HEK293 (cell line): ENCODE results near the gene PLA2G1B.

ENCODE experiments used
- CTCF ChIA-PET: fragments of 350-600 bp; formaldehyde crosslinking; extraction: SDS; loops from one replicate; lab custom pipeline; 2021; ENCODE audit warnings: antibody characterized with exemption; lab: Yijun Ruan, JAX
- POLR2A ChIA-PET: fragments of 300-600 bp; formaldehyde crosslinking; extraction: SDS; loops from one replicate; lab custom pipeline; 2020; ENCODE audit warnings: antibody characterized with exemption, inconsistent platforms; lab: Yijun Ruan, JAX
- H3K27ac ChIP-seq: fragments of 200-500 bp; sonication (Bioruptor generic); 2 replicates; pipeline ENCODE4 v1.5.1; 2014; ENCODE audit warnings: low read depth, low read length, control low read depth, inconsistent platforms; ENCODE audit errors: extremely low read depth
- H3K36me3 ChIP-seq, 2 experiments: fragments of 200-500 bp in 1 of 2; sonication (Bioruptor generic) in 1 of 2; 1 replicate in 1 of 2; 2 replicates in 1 of 2; pipeline ENCODE4 v1.5.1; 2014 to 2017; ENCODE audit warnings: inconsistent platforms in 2 of 2, low read length in 2 of 2; ENCODE audit not compliant: control insufficient read depth in 2 of 2, insufficient read depth in 1 of 2
- H3K4me1 ChIP-seq: fragments of 200-500 bp; sonication (Bioruptor generic); 2 replicates; pipeline ENCODE4 v1.5.1; 2014; ENCODE audit warnings: mild to moderate bottlenecking, low read length, inconsistent platforms; ENCODE audit not compliant: control insufficient read depth, insufficient read depth
- H3K4me3 ChIP-seq: 2 replicates; pipeline ENCODE4 v1.5.1; 2011; ENCODE audit warnings: low read depth, mild to moderate bottlenecking, control low read depth, low read length, moderate library complexity
- H3K9me3 ChIP-seq: fragments of 200-500 bp; sonication (Bioruptor generic); 2 replicates; pipeline ENCODE4 v1.5.1; 2014; ENCODE audit warnings: low read depth, low read length, inconsistent platforms; ENCODE audit not compliant: control insufficient read depth, insufficient read depth
- KLF1 ChIP-seq: fragments of 450-650 bp; formaldehyde crosslinking; IDR thresholded peaks from 2 replicates; pipeline ENCODE4 v1.5.1; 2016; ENCODE audit warnings: missing biosample characterization, missing genetic modification characterization
- OSR2 ChIP-seq: fragments of 450-650 bp; formaldehyde crosslinking; IDR thresholded peaks from 2 replicates; pipeline ENCODE4 v1.5.1; 2016; ENCODE audit warnings: missing biosample characterization, missing genetic modification characterization
- RBAK ChIP-seq: fragments of 450-650 bp; formaldehyde crosslinking; IDR thresholded peaks from 2 replicates; pipeline ENCODE4 v1.5.1; 2016; ENCODE audit warnings: missing biosample characterization, missing genetic modification characterization
- YY2 ChIP-seq: fragments of 450-650 bp; formaldehyde crosslinking; IDR thresholded peaks from 2 replicates; pipeline ENCODE4 v1.5.1; 2016; ENCODE audit warnings: missing biosample characterization, missing genetic modification characterization
- ZBTB1 ChIP-seq: fragments of 450-650 bp; formaldehyde crosslinking; IDR thresholded peaks from 2 replicates; pipeline ENCODE4 v1.5.1; 2016; ENCODE audit warnings: missing biosample characterization, missing genetic modification characterization
- ZBTB17 ChIP-seq: fragments of 450-650 bp; formaldehyde crosslinking; IDR thresholded peaks from 2 replicates; pipeline ENCODE4 v1.5.1; 2016; ENCODE audit warnings: missing biosample characterization, missing genetic modification characterization
- ZBTB48 ChIP-seq: fragments of 450-650 bp; formaldehyde crosslinking; IDR thresholded peaks from 2 replicates; pipeline ENCODE4 v1.5.1; 2016; ENCODE audit warnings: missing biosample characterization, missing genetic modification characterization
- ZEB2 ChIP-seq: fragments of 450-650 bp; formaldehyde crosslinking; IDR thresholded peaks from 2 replicates; pipeline ENCODE4 v1.5.1; 2016; ENCODE audit warnings: missing biosample characterization, missing genetic modification characterization
- ZFP3 ChIP-seq: fragments of 450-650 bp; formaldehyde crosslinking; IDR thresholded peaks from 2 replicates; pipeline ENCODE4 v1.5.1; 2016; ENCODE audit warnings: low read depth, missing biosample characterization, missing genetic modification characterization
- ZFP37 ChIP-seq: fragments of 450-650 bp; formaldehyde crosslinking; IDR thresholded peaks from 2 replicates; pipeline ENCODE4 v1.5.1; 2016; ENCODE audit warnings: missing biosample characterization, missing genetic modification characterization
- ZFP41 ChIP-seq: fragments of 450-650 bp; formaldehyde crosslinking; IDR thresholded peaks from 2 replicates; pipeline ENCODE4 v1.5.1; 2016; ENCODE audit warnings: missing biosample characterization, missing genetic modification characterization, borderline replicate concordance
- ZNF157 ChIP-seq: fragments of 450-650 bp; formaldehyde crosslinking; IDR thresholded peaks from 2 replicates; pipeline ENCODE4 v1.5.1; 2016; ENCODE audit warnings: missing biosample characterization, missing genetic modification characterization
- ZNF174 ChIP-seq: fragments of 450-650 bp; formaldehyde crosslinking; IDR thresholded peaks from 2 replicates; pipeline ENCODE4 v1.5.0; 2017; ENCODE audit warnings: missing biosample characterization, mild to moderate bottlenecking, missing genetic modification characterization
- ZNF202 ChIP-seq: fragments of 450-650 bp; formaldehyde crosslinking; IDR thresholded peaks from 2 replicates; pipeline ENCODE4 v1.5.1; 2016; ENCODE audit warnings: missing biosample characterization, missing genetic modification characterization, borderline replicate concordance
- ZNF530 ChIP-seq: fragments of 450-650 bp; formaldehyde crosslinking; IDR thresholded peaks from 2 replicates; pipeline ENCODE4 v1.5.1; 2016; ENCODE audit warnings: low read depth, missing biosample characterization, missing genetic modification characterization
- ZNF623 ChIP-seq: fragments of 450-650 bp; formaldehyde crosslinking; IDR thresholded peaks from 2 replicates; pipeline ENCODE4 v1.5.1; 2016; ENCODE audit warnings: missing biosample characterization, missing genetic modification characterization
- TF ChIP-seq, protein P1 (sequence below): fragments of 450-650 bp; formaldehyde crosslinking; IDR thresholded peaks from 2 replicates; pipeline ENCODE4 v1.5.1; 2017; ENCODE audit warnings: missing biosample characterization, missing genetic modification characterization
- TF ChIP-seq, protein P2 (sequence below): fragments of 450-650 bp; formaldehyde crosslinking; IDR thresholded peaks from 2 replicates; pipeline ENCODE4 v1.5.1; 2016; ENCODE audit warnings: missing biosample characterization, missing genetic modification characterization
- TF ChIP-seq, protein P3 (sequence below): fragments of 450-650 bp; formaldehyde crosslinking; IDR thresholded peaks from 2 replicates; pipeline ENCODE4 v1.5.1; 2016; ENCODE audit warnings: missing biosample characterization, missing genetic modification characterization
- TF ChIP-seq, protein P4 (sequence below): fragments of 450-650 bp; formaldehyde crosslinking; IDR thresholded peaks from 2 replicates; pipeline ENCODE4 v1.5.1; 2016; ENCODE audit warnings: missing biosample characterization, missing genetic modification characterization

Gene PLA2G1B

DNA sequence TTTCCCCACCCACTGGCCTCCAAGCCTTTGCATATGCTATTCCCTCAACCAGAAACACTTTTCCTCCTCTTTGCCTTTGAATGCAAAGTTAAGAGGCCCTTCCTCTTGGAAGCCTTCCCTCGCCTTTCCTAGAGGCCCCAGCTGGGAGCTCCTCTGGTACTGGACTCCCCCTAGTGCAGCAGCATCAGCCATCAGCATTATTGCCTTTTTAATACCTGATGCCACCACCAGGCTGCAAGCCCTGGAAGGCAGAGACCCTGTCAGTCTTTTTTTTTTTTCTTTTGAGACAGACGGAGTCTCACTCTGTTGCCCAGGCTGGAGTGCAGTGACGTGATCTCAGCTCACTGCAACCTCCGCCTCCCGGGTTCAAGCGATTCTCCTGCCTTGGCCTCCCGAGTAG, 19.1 kb upstream of the PLA2G1B start:
- CTCF ChIA-PET, result interaction anchor here (0.6 to 0.9 kb wide), 4 partner anchors 18 to 1451 kb away, joined by 3 to 8 read pairs (median 4); no protein-coding TSS in a partner anchor
- TF ChIP-seq OSR2 (no peak), YY2 (no peak), ZFP37 (no peak), ZNF202 (tag by site-specific recombination) (no peak), ZBTB48 (tag by site-specific recombination) (no peak), ZNF530 (tag by site-specific recombination) (no peak), ZNF623 (tag by site-specific recombination) (no peak), ZBTB1 (tag by site-specific recombination) (no peak), KLF1 (tag by site-specific recombination) (no peak), ZFP3 (tag by site-specific recombination) (no peak), ZFP41 (tag by site-specific recombination) (no peak), ZEB2 (tag by site-specific recombination) (no peak), ZNF157 (tag by site-specific recombination) (no peak), RBAK (tag by site-specific recombination) (no peak), ZNF174 (tag by site-specific recombination) (no peak), ZBTB17 (tag by site-specific recombination) (no peak)
- TF ChIP-seq, protein P1, sequence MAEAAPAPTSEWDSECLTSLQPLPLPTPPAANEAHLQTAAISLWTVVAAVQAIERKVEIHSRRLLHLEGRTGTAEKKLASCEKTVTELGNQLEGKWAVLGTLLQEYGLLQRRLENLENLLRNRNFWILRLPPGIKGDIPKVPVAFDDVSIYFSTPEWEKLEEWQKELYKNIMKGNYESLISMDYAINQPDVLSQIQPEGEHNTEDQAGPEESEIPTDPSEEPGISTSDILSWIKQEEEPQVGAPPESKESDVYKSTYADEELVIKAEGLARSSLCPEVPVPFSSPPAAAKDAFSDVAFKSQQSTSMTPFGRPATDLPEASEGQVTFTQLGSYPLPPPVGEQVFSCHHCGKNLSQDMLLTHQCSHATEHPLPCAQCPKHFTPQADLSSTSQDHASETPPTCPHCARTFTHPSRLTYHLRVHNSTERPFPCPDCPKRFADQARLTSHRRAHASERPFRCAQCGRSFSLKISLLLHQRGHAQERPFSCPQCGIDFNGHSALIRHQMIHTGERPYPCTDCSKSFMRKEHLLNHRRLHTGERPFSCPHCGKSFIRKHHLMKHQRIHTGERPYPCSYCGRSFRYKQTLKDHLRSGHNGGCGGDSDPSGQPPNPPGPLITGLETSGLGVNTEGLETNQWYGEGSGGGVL (tag by site-specific recombination), result no peak
- TF ChIP-seq, protein P2, sequence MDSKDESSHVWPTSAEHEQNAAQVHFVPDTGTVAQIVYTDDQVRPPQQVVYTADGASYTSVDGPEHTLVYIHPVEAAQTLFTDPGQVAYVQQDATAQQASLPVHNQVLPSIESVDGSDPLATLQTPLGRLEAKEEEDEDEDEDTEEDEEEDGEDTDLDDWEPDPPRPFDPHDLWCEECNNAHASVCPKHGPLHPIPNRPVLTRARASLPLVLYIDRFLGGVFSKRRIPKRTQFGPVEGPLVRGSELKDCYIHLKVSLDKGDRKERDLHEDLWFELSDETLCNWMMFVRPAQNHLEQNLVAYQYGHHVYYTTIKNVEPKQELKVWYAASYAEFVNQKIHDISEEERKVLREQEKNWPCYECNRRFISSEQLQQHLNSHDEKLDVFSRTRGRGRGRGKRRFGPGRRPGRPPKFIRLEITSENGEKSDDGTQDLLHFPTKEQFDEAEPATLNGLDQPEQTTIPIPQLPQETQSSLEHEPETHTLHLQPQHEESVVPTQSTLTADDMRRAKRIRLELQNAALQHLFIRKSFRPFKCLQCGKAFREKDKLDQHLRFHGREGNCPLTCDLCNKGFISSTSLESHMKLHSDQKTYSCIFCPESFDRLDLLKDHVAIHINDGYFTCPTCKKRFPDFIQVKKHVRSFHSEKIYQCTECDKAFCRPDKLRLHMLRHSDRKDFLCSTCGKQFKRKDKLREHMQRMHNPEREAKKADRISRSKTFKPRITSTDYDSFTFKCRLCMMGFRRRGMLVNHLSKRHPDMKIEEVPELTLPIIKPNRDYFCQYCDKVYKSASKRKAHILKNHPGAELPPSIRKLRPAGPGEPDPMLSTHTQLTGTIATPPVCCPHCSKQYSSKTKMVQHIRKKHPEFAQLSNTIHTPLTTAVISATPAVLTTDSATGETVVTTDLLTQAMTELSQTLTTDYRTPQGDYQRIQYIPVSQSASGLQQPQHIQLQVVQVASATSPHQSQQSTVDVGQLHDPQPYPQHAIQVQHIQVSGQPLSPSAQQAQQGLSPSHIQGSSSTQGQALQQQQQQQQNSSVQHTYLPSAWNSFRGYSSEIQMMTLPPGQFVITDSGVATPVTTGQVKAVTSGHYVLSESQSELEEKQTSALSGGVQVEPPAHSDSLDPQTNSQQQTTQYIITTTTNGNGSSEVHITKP (tag by site-specific recombination), result no peak
- TF ChIP-seq, protein P3, sequence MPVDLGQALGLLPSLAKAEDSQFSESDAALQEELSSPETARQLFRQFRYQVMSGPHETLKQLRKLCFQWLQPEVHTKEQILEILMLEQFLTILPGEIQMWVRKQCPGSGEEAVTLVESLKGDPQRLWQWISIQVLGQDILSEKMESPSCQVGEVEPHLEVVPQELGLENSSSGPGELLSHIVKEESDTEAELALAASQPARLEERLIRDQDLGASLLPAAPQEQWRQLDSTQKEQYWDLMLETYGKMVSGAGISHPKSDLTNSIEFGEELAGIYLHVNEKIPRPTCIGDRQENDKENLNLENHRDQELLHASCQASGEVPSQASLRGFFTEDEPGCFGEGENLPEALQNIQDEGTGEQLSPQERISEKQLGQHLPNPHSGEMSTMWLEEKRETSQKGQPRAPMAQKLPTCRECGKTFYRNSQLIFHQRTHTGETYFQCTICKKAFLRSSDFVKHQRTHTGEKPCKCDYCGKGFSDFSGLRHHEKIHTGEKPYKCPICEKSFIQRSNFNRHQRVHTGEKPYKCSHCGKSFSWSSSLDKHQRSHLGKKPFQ, result no peak
- TF ChIP-seq, protein P4, sequence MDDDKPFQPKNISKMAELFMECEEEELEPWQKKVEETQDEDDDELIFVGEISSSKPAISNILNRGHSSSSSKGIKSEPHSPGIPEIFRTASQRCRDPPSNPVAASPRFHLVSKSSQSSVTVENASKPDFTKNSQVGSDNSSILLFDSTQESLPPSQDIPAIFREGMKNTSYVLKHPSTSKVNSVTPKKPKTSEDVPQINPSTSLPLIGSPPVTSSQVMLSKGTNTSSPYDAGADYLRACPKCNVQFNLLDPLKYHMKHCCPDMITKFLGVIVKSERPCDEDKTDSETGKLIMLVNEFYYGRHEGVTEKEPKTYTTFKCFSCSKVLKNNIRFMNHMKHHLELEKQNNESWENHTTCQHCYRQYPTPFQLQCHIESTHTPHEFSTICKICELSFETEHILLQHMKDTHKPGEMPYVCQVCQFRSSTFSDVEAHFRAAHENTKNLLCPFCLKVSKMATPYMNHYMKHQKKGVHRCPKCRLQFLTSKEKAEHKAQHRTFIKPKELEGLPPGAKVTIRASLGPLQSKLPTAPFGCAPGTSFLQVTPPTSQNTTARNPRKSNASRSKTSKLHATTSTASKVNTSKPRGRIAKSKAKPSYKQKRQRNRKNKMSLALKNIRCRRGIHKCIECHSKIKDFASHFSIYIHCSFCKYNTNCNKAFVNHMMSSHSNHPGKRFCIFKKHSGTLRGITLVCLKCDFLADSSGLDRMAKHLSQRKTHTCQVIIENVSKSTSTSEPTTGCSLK, result no peak
- H3K4me3 ChIP-seq, result no peak overlapping the region
- H3K9me3 ChIP-seq, result no peaks in the 10 kb centered on the region
- POLR2A ChIA-PET, result interaction anchor here (1.1 kb wide), 1 partner anchor 85 kb away, joined by 4 read pairs; no protein-coding TSS in a partner anchor
- peaks cover 7 to 59% of the 10 kb centered on the region in 2 experiments; a peak in 2 of 3 replicates for H3K36me3 ChIP-seq
- H3K27ac ChIP-seq, result no peak overlapping the region
- no peaks in the 10 kb centered on the region for H3K4me1 ChIP-seq
